ENCODE measurements around the gene TMTC3.

- no peak for TF ChIP-seq CTCF (conservative IDR thresholded peaks at IDR 0.05; ENCODE audit: low read length)
- TF ChIP-seq EZH2phosphoT487 (IDR thresholded peaks at IDR 0.05; ENCODE audit: borderline replicate concordance, low read depth, low read length) = no peak
Observed at GRCh38 chr12:88247241-88247643, 105.1 kb downstream of the TMTC3 start.
